ENCODE results near the gene RPS8. TPM values are rescaled to one million over a fixed set of nuclear protein-coding genes. Genes with fewer than 3 reads are reported as not detected.
"Not testable (repeated sequence)": the region's sequence is repeated elsewhere in the genome, so short reads cannot be mapped to it uniquely, and the experiment has no call there.

RPS8 gene
- polyA plus RNA-seq, 1 donor = 1,947 TPM

DNA sequence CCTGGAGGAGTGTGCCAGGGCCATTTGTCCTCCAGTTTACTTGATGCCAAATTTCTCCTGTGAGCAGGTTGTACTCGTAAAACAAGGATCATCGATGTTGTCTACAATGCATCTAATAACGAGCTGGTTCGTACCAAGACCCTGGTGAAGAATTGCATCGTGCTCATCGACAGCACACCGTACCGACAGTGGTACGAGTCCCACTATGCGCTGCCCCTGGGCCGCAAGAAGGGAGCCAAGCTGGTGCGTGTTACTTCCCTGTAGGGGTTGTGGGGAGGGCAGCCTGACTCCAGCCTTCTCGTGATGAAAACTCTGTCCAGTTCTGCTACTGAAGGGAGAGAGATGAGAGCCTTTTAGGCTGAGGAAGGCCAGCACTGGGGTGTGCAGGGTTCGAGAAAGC lies 2.2 kb downstream of the RPS8 start:
- DNase-seq = no peak

DNA sequence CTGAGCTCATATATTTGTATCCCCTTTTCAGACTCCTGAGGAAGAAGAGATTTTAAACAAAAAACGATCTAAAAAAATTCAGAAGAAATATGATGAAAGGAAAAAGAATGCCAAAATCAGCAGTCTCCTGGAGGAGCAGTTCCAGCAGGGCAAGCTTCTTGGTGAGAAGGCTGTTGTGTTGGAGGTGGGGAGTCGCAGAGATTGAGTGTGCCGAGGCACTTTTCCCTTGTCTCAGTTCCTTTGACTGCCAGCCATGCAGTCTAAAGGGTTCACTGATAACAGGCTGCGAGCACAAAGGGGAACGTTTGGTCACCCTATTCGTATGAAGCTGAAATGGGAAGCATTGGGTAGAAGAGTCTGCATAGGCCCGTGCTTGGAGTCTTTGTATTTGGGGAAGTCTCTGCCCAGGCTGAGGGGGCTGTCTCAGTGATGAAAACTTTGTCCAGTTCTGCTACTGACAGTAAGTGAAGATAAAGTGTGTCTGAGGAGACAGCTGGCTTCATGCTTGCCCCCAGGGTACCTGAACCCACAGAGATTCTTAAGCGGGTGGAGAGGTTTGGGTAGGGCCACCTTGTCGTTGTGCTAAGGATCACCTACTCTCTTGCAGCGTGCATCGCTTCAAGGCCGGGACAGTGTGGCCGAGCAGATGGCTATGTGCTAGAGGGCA lies 2.8 kb downstream of the RPS8 start:
- no peak for DNase-seq

- DNase-seq = no peak
Measured at GRCh38 chr1:44778705-44779576, 3.6 kb downstream of the RPS8 start.

- DNase-seq = no peak
Measured at GRCh38 chr1:44780583-44781121, 5.3 kb downstream of the RPS8 start.

DNA sequence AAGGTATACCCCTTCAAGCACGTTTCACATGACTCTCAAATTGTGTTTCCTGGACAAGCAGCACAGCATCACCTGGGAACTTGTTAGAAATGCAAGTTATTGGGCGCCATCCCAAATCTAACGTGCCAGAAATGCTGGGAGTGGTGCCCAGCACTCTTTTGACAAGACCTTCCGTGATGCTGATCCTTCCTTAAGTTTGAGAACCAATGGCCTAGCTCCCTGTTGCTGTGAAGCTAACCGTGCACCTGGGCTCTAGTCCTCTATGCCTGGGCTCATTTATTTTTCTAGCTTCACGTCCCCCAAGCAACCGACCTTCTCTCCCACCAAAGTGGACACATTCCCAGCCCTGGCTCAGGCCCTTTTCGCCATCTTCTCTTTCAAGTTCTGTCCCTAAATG lies 8.4 kb downstream of the RPS8 start:
- no peak for DNase-seq

DNA sequence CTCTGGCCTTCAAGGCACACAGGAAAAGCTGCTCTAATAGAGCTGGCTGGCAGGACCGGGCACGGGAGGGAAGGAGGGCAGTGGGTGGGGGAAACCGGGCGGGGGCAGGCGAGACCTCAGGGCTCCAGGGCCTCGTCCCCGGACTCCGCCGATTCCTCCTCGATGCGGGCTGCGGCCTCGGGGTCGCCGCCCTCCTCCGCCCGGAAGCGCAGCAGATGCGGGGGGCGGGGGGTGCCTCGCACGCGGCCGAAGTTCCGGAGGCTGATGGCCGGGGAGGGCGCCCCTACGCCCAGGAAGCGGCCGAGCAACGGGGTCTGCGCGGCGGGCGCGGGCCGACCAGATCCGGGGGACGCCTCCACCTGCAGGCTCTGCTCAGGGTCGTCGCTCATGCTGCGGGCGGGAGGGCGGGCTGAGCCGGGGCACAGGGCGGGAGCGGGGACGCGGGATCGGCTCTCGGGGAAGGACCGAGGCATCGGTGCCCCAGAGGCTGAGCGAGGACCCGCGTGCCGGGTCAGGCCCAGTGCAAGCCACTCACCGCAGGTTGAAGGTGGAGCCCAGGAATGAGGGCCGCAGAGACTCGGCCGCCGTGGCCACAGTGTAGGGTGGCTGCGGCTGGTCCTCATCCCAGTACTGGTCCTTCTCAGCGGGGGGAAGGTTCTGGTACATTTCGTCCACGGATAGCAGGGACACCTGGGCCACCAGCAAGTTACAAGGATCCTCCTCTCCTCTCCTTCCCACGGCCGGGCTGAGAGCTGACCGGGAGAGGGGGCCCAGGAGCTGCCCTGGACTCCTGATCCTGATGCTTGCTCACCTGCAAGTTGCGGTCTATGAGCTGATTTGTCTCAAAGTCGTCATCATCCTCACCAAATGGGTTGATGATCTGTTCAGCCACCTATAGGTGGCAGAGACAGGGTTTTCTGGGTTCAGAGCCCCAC lies 9.0 kb downstream of the RPS8 start:
- DNase-seq = no peak

- no peak for DNase-seq
Measured at GRCh38 chr1:44785029-44785380, 9.7 kb downstream of the RPS8 start.

- no peak for DNase-seq
Measured at GRCh38 chr1:44785501-44786137, 10.3 kb downstream of the RPS8 start.

DNA sequence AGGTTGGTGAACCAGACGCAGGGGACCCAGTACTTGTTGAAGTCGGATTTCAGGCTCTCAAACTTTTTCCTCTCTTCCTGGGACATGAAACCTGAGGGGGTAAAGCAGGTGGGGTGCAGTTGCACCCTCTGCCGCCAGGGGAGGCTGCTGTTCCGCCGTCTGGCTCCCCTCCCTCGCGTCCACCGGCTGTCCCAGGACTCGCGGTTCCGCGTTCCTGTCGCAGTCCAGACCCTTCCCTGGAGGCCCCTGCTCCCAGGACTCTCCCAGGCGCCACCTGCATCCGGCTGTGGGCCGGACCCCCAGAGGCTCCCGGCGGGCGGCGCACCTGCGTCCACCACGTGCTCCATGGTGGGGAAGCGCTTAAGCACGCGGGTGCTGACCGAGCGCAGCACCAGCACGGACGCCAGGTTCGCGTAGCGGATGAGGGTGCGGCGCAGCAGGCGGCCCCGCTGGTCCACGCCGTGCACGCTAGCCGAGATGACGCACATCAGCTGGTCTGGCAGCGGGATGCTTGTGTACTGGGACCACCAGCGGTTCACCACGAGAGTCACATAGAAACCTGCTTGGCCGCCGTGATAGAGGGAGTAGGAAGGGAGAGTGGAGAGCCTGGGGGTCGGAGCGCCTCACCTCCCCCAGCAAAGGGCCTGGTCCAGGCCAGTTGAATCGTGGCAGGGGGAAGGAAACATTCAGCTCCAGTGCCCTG lies 10.9 kb downstream of the RPS8 start:
- DNase-seq = peak; percentile 76

DNA sequence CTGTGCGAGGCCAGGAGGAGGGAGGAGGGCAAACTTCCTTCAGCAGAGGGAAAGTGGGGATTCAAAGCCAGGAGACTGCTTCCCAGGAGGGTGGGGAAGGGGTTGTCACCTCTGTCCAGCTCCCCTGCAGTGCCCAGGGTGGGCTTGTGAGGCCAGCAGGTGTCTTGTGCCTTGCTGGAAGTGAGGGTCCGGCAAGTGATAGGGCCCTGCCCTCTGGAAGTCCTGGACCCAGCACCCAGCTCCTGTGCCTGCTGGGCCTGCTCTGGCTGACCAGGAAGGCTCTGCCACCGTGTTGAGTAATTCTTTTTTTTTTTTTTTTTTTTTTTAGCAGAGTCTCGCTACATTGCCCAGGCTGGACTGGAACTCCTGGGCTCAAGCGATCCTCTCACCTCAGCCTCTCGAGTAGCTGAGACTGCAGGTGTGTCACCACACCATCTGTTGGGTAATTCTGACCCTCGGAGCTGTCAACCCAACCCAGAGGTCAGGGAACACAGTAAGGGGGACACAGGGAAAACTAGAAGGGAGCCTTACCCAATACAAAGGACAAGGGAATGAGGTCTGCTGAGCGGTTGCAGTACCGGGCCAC lies 11.6 kb downstream of the RPS8 start:
- DNase-seq = no peak

- no peak for DNase-seq
Measured at GRCh38 chr1:44787506-44787905, 12.2 kb downstream of the RPS8 start.

DNA sequence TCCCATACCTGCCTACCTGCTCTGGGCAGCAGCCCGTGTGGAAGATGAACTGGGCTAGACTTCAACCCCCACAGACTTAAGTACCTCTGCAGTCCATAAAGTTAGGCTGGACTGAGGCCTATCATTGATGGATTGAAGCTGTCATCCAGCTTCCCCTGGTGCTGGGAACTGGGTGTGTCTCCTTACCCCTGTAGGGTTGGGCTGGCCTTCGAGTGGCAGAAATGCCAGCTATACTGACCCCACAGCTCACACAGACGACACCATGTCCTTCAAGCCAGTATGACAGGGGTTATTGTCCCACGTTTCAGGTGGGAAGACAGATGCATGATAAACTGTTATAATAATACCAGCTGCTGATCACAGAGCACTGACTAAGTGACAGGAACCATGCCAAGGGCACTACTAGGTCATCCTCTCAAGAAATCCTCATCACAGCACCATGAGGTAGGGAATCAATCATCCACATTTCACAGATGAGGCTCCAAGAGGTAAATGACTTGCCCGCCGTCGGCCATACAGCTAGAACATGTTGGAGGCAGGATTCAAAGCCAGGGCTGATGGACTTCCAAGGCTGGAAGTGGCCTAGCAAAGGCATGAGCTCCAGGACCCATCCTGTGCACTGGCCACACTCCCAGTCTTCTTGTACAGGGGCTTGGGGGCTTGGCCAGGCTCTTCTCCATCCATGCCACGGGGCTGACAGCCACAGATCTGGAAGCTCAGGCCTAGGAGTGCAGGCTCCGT lies 12.9 kb downstream of the RPS8 start, which contains the start of gene BEST4:
TSS of gene BEST4 (minus strand) at position 51 of the 741 bp plus-strand sequence. CDS start 465 bp downstream, outside the sequence.
- DNase-seq = no peak

DNA sequence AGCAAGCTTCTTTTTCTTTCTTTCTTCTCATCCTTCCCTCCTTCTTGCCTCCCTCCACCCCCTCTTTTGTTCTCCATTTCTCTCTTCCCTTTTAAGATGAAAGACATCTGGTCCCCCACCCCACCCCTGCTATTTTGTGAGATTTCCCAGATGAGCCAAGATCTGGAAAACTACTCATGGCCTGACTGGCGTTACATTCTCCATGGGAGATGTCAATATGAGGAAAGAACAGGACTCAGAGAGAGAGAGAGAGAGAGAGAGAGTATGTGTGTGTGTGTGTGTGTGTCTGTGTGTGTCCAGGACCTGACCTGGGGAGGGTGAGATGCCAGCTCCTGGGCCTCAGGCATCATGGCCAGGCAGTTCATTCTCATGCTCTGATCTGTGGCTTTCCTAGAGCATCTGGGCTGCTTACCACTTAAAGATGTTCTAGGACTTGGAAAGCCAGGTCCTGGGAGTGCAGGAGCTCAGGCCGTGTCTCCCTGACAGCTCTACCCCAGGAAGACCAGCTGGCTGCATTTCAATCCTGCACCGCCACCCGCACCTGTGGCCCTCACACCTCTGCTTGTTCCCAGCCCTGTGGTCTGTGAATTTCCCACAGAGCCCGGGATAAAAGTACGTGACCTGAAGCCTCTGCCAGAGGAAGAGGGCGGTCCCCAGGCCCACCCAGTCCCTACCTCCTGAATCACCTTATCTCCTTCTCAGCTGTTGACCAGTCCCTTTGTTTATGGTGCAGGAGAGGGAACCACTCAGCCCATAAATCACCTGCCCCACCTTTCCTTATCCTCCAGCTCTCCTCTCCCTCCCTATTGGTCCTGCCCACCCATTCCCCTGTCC lies 15.8 kb downstream of the RPS8 start:
- no peak for DNase-seq

GRCh38 chr1:44792736-44793502 lies 17.6 kb downstream of the RPS8 start:
- DNase-seq = no peak

DNA sequence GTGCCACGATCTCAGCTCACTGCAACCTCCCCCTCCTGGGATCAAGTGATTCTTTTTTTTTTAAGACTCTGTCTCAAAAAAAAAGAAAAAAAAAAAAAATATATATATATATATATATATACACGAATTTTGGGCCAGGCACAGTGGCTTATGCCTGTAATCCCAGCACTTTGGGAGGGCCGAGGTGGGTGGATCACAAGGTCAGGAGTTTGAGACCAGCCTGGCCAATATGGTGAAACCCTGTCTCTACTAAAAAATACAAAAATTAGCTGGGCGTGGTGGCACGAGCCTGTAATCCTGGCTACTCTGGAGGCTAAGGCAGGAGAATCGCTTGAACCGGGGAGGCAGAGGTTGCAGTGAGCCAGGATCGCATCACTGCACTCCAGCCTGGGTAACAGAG lies 22.5 kb downstream of the RPS8 start:
- DNase-seq = not testable (repeated sequence)

GRCh38 chr1:44798481-44799365 lies 23.4 kb downstream of the RPS8 start:
- no peak for DNase-seq
